SU-DHL-6 (cell line): Measurements from ENCODE around the gene BABAM1.
A peak's percentile ranks its signal among the peaks of the same experiment; 100 is the strongest.

Experiments used
- H2AFZ ChIP-seq: fragments of 200-600 bp; sonication (generic); 2 replicates; pipeline ENCODE4 v1.6.1; 2014; ENCODE audit warnings: low read depth, mild to moderate bottlenecking, moderate library complexity, mixed read lengths, antibody characterized with exemption, low read length; ENCODE audit not compliant: severe bottlenecking
- H3F3A ChIP-seq: fragments of 200-600 bp; shearing (Covaris generic); 2 replicates; pipeline ENCODE4 v1.6.0; 2016; ENCODE audit warnings: antibody characterized with exemption, mild to moderate bottlenecking; ENCODE audit not compliant: insufficient read depth
- H3K27ac ChIP-seq: fragments of 200-600 bp; sonication (generic); 2 replicates; pipeline ENCODE4 v1.5.1; 2016; ENCODE audit warnings: low read depth, mild to moderate bottlenecking, low read length, moderate library complexity, mixed read lengths
- H3K27me3 ChIP-seq: fragments of 200-600 bp; sonication (generic), shearing (Covaris generic); 2 replicates; pipeline ENCODE4 v1.6.0; 2014; ENCODE audit warnings: mild to moderate bottlenecking, low read length
- H3K36me3 ChIP-seq: fragments of 200-600 bp; sonication (generic); 2 replicates; pipeline ENCODE4 v1.6.1; 2014; ENCODE audit warnings: mild to moderate bottlenecking, low read length, mixed read lengths
- H3K4me2 ChIP-seq: fragments of 300-600, 200-600 bp; shearing (Covaris generic), sonication (generic); 2 replicates; pipeline ENCODE4 v1.6.0; 2014; ENCODE audit warnings: low read length, low read depth, mild to moderate bottlenecking; ENCODE audit not compliant: poor library complexity, severe bottlenecking
- H3K4me3 ChIP-seq: fragments of 200-600 bp; sonication (generic); 2 replicates; pipeline ENCODE4 v1.5.1; 2014; ENCODE audit warnings: antibody characterized with exemption, low read length, mild to moderate bottlenecking, mixed read lengths; ENCODE audit not compliant: insufficient read depth, poor library complexity, severe bottlenecking
- H3K79me2 ChIP-seq: fragments of 200-600 bp; sonication (generic); 2 replicates; pipeline ENCODE4 v1.6.1; 2014; ENCODE audit warnings: mild to moderate bottlenecking, low read length, moderate library complexity; ENCODE audit not compliant: insufficient read depth
- H3K9ac ChIP-seq: fragments of 200-600 bp; sonication (generic); 2 replicates; pipeline ENCODE4 v1.7.0; 2014; ENCODE audit warnings: mild to moderate bottlenecking, low read length
- H3K9me2 ChIP-seq: fragments of 200-600 bp; sonication (generic); replicated peaks from 2 replicates; pipeline ENCODE4 v1.6.1; 2014; ENCODE audit warnings: low read length; ENCODE audit not compliant: insufficient read depth
- H3K9me3 ChIP-seq: fragments of 200-600 bp; sonication (generic); 2 replicates; pipeline ENCODE4 v1.6.1; 2014; ENCODE audit warnings: low read length, mixed read lengths; ENCODE audit not compliant: insufficient read depth
- H4K20me1 ChIP-seq: fragments of 200-600 bp; sonication (generic); 2 replicates; pipeline ENCODE4 v1.6.1; 2014; ENCODE audit warnings: low read depth, mild to moderate bottlenecking, antibody characterized with exemption, low read length, moderate library complexity, mixed read lengths
- CTCF ChIP-seq: fragments of 200-600 bp; sonication (generic); IDR thresholded peaks from one replicate; pipeline ENCODE4 v1.5.1; 2017; ENCODE audit warnings: antibody characterized with exemption, mild to moderate bottlenecking, low read length, moderate library complexity; ENCODE audit not compliant: insufficient read depth, poor library complexity, severe bottlenecking
- EZH2phosphoT487 ChIP-seq: fragments of 200-600 bp; sonication (generic), shearing (Covaris generic); conservative IDR thresholded peaks from 2 replicates; pipeline ENCODE4 v1.6.1; 2018; ENCODE audit warnings: mild to moderate bottlenecking, antibody characterized with exemption, low read length, moderate library complexity, mixed read lengths

The BABAM1 gene

GRCh38 chr19:17286752-17287151 lies 19.5 kb downstream of the BABAM1 start:
- no peak overlapping the region for H3K27ac ChIP-seq
- H3F3A ChIP-seq = 0 out of 2 replicates have a peak, but pooled peaks cover 7% of the 10 kb centered on the region
- H3K36me3 ChIP-seq = peaks cover 20% of the 10 kb centered on the region
- no peak overlapping the region for H2AFZ ChIP-seq
- H4K20me1 ChIP-seq = peaks cover 7% of the 10 kb centered on the region; the same call in 1 of the 2 replicates
- no peak overlapping the region for H3K4me2 ChIP-seq
- peaks cover 16% of the 10 kb centered on the region for H3K79me2 ChIP-seq
- no peaks in the 10 kb centered on the region for H3K27me3 ChIP-seq
- no peaks in the 10 kb centered on the region for H3K9me2 ChIP-seq
- H3K9ac ChIP-seq = no peak overlapping the region
- H3K9me3 ChIP-seq = no peaks in the 10 kb centered on the region
- no peak overlapping the region for H3K4me3 ChIP-seq
- no peak for TF ChIP-seq EZH2phosphoT487

- no peak overlapping the region for H2AFZ ChIP-seq
Observed at GRCh38 chr19:17289489-17289888, 22.2 kb downstream of the BABAM1 start.

GRCh38 chr19:17292301-17293074 lies 25.2 kb downstream of the BABAM1 start:
- TF ChIP-seq EZH2phosphoT487 (no peak), CTCF (peak; percentile 42)
- Histone ChIP-seq H3F3A (peaks cover 5% of the 10 kb centered on the region; the same call in 1 of the 2 replicates), H4K20me1 (no peaks in the 10 kb centered on the region), H3K9me2 (no peaks in the 10 kb centered on the region), H3K36me3 (no peaks in the 10 kb centered on the region), H3K4me2 (peak overlapping the region; percentile 71), H3K9ac (peak overlapping the region; percentile 68), H3K4me3 (peak overlapping the region; percentile 71), H2AFZ (peak overlapping the region; percentile 52), H3K27me3 (no peaks in the 10 kb centered on the region), H3K27ac (peak overlapping the region; percentile 62), H3K9me3 (no peaks in the 10 kb centered on the region), H3K79me2 (peaks cover 4% of the 10 kb centered on the region)

More at GRCh38 chr19:17289489-17289888, 22.2 kb downstream of the BABAM1 start:
- Histone ChIP-seq H3F3A (0 out of 2 replicates have a peak, but pooled peaks cover 7% of the 10 kb centered on the region), H4K20me1 (no peaks in the 10 kb centered on the region), H3K9me3 (no peaks in the 10 kb centered on the region), H3K79me2 (peaks cover 4% of the 10 kb centered on the region), H3K36me3 (0 out of 2 replicates have a peak, but pooled peaks cover 9% of the 10 kb centered on the region), H3K4me3 (no peak overlapping the region), H3K9ac (no peak overlapping the region), H3K9me2 (no peaks in the 10 kb centered on the region), H3K27ac (no peak overlapping the region), H3K4me2 (no peak overlapping the region), H3K27me3 (no peaks in the 10 kb centered on the region)
- TF ChIP-seq EZH2phosphoT487 = no peak
- no peak for TF ChIP-seq CTCF

GRCh38 chr19:17293605-17294004 lies 26.4 kb downstream of the BABAM1 start:
- no peak for TF ChIP-seq CTCF
- TF ChIP-seq EZH2phosphoT487 = no peak
- Histone ChIP-seq H2AFZ (no peak overlapping the region), H3K79me2 (peaks cover 4% of the 10 kb centered on the region), H3K27me3 (no peaks in the 10 kb centered on the region), H3K9ac (no peak overlapping the region), H3K4me3 (no peak overlapping the region), H3K27ac (no peak overlapping the region), H3K9me2 (no peaks in the 10 kb centered on the region), H3F3A (peaks cover 4% of the 10 kb centered on the region; the same call in 1 of the 2 replicates), H3K9me3 (no peaks in the 10 kb centered on the region), H3K36me3 (peaks cover 4% of the 10 kb centered on the region; the same call in 1 of the 2 replicates), H4K20me1 (no peaks in the 10 kb centered on the region), H3K4me2 (peak overlapping the region; percentile 71)
